ENCODE measurements around the gene USH2A. TPM values are rescaled to one million over a fixed set of nuclear protein-coding genes. Genes with fewer than 3 reads are reported as not detected.

Gene USH2A
- total RNA-seq, 1 donor from 2014 or later, result not detected

- H3K36me3 Mint-ChIP-seq (ENCODE audit: unreplicated experiment), result no peaks in the 10 kb centered on the region
- no peak overlapping the region for H3K27ac Mint-ChIP-seq (ENCODE audit: unreplicated experiment)
- no peaks in the 10 kb centered on the region for H3K9me3 Mint-ChIP-seq (ENCODE audit: unreplicated experiment)
- H3K27me3 Mint-ChIP-seq (ENCODE audit: unreplicated experiment), result no peaks in the 10 kb centered on the region
- TF ChIP-seq, protein P1, sequence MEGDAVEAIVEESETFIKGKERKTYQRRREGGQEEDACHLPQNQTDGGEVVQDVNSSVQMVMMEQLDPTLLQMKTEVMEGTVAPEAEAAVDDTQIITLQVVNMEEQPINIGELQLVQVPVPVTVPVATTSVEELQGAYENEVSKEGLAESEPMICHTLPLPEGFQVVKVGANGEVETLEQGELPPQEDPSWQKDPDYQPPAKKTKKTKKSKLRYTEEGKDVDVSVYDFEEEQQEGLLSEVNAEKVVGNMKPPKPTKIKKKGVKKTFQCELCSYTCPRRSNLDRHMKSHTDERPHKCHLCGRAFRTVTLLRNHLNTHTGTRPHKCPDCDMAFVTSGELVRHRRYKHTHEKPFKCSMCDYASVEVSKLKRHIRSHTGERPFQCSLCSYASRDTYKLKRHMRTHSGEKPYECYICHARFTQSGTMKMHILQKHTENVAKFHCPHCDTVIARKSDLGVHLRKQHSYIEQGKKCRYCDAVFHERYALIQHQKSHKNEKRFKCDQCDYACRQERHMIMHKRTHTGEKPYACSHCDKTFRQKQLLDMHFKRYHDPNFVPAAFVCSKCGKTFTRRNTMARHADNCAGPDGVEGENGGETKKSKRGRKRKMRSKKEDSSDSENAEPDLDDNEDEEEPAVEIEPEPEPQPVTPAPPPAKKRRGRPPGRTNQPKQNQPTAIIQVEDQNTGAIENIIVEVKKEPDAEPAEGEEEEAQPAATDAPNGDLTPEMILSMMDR (IDR thresholded peaks at IDR 0.05), result no peak
- no peak for DNase-seq (ENCODE audit: extremely low spot score, unreplicated experiment)
- no peak overlapping the region for H3K4me3 Mint-ChIP-seq (ENCODE audit: unreplicated experiment)
- H3K4me1 Mint-ChIP-seq (ENCODE audit: unreplicated experiment), result no peaks in the 10 kb centered on the region
Measured at GRCh38 chr1:216049741-216050430, 373.4 kb downstream of the USH2A start.

- Mint-ChIP-seq H3K27ac (ENCODE audit: unreplicated experiment) (no peak overlapping the region), H3K27me3 (ENCODE audit: unreplicated experiment) (no peaks in the 10 kb centered on the region), H3K4me1 (ENCODE audit: unreplicated experiment) (no peaks in the 10 kb centered on the region), H3K4me3 (ENCODE audit: unreplicated experiment) (no peak overlapping the region), H3K9me3 (ENCODE audit: unreplicated experiment) (no peaks in the 10 kb centered on the region), H3K36me3 (ENCODE audit: unreplicated experiment) (no peaks in the 10 kb centered on the region)
- DNase-seq (ENCODE audit: extremely low spot score, unreplicated experiment), result no peak
- TF ChIP-seq, protein P1 (IDR thresholded peaks at IDR 0.05), result no peak
Measured at GRCh38 chr1:216047811-216048572, 375.3 kb downstream of the USH2A start.

- no peak overlapping the region for H3K27ac Mint-ChIP-seq (ENCODE audit: unreplicated experiment)
- no peaks in the 10 kb centered on the region for H3K27me3 Mint-ChIP-seq (ENCODE audit: unreplicated experiment)
- TF ChIP-seq, protein P1 (IDR thresholded peaks at IDR 0.05), result no peak
- H3K9me3 Mint-ChIP-seq (ENCODE audit: unreplicated experiment), result no peaks in the 10 kb centered on the region
- H3K4me1 Mint-ChIP-seq (ENCODE audit: unreplicated experiment), result no peaks in the 10 kb centered on the region
- no peak for DNase-seq (ENCODE audit: extremely low spot score, unreplicated experiment)
- no peaks in the 10 kb centered on the region for H3K36me3 Mint-ChIP-seq (ENCODE audit: unreplicated experiment)
- no peak overlapping the region for H3K4me3 Mint-ChIP-seq (ENCODE audit: unreplicated experiment)
Measured at GRCh38 chr1:216046336-216046735, 376.9 kb downstream of the USH2A start.

GRCh38 chr1:216045400-216045799 lies 377.8 kb downstream of the USH2A start:
- DNase-seq (ENCODE audit: extremely low spot score, unreplicated experiment), result no peak
- Mint-ChIP-seq H3K4me1 (ENCODE audit: unreplicated experiment) (no peaks in the 10 kb centered on the region), H3K36me3 (ENCODE audit: unreplicated experiment) (no peaks in the 10 kb centered on the region), H3K27me3 (ENCODE audit: unreplicated experiment) (no peaks in the 10 kb centered on the region), H3K9me3 (ENCODE audit: unreplicated experiment) (no peaks in the 10 kb centered on the region), H3K27ac (ENCODE audit: unreplicated experiment) (no peak overlapping the region), H3K4me3 (ENCODE audit: unreplicated experiment) (no peak overlapping the region)
- TF ChIP-seq, protein P1 (IDR thresholded peaks at IDR 0.05), result no peak

DNA sequence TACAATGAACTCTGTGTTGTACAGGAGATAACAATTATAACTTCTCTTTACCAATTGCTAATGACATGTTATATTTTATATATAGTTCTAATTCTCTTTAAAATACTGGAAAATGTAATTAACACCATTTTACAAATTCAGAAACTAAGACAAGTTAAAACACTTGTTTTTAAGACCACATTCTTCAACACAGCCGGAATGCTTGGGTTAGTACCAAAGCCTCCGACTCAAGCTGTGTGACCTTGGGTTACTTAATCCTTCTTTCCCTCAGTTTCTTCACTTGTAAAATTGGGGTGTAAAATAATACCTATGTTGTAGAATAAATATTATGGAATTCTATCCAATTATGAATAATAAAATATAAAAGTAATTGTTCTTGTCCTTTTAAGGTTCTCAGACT lies 378.7 kb downstream of the USH2A start:
- H3K4me3 Mint-ChIP-seq (ENCODE audit: unreplicated experiment), result no peak overlapping the region
- no peak for DNase-seq (ENCODE audit: extremely low spot score, unreplicated experiment)

More for the DNA sequence above, 378.7 kb downstream of the USH2A start:
- Mint-ChIP-seq H3K27ac (ENCODE audit: unreplicated experiment) (no peak overlapping the region), H3K36me3 (ENCODE audit: unreplicated experiment) (no peaks in the 10 kb centered on the region), H3K27me3 (ENCODE audit: unreplicated experiment) (no peaks in the 10 kb centered on the region), H3K9me3 (ENCODE audit: unreplicated experiment) (no peaks in the 10 kb centered on the region), H3K4me1 (ENCODE audit: unreplicated experiment) (no peaks in the 10 kb centered on the region)
- TF ChIP-seq, protein P1 (IDR thresholded peaks at IDR 0.05), result no peak
